ENCODE data around the gene C3orf80.
"Not testable (repeated sequence)": the region's sequence is repeated elsewhere in the genome, so short reads cannot be mapped to it uniquely, and the experiment has no call there.

C3orf80 gene

DNA sequence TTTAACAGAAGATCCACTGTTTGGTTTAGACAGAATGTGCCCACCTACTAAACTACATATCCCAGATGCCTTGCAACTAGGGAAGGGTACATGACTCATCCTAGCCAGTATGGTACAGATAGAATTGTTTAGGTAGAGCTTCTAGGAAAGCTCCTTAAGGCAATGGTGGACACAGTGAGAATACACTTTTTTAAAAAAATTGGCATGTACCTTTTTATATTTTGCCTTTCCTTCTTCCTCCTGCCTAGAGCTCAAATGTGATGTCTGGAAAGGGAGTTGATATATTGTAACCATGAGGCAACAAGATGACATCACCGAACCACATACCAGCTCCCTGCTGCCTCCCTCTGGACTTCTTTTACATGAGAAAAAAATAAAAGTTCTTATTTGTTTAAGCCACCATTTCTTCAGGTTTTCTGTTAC, 14.4 kb upstream of the C3orf80 start:
- no peak for DNase-seq

DNA sequence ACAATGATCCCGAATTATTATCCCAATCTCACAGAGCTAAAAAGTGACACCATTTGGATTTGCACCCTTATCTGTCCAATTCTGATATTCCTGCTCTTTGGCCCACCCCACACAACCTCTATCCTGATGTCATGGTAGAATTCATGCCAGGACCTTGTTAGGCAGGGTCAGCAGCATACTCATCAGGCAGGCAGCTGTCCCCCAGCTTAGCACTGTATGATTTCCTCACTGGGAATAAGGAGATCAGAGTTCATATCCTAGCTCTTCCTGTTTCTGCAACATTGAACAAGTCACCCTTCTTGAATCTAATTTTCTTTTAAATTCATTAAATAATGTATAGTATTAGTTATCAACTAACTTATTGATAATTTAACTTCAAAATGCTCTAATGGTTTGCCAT, 12.0 kb upstream of the C3orf80 start:
- DNase-seq, result no peak

DNA sequence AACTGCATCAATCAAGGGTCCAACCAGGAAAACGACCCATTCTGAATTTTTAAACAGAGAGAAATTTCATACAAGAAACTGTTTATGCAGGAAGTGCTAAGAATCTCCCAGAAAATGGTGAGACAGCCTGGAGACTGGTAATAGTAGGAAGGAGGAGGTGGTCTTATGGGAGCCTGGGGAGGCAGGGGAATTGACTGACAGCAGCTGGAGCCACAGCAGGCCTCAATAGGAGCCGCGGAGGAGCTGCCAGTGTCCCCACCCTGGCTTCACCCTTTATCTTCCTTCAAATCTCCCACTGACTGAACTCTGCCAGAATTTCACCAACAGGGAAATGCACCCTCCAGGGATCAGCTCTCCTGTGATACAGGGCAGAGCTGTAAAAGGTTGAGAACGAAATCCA, 7.5 kb upstream of the C3orf80 start:
- no peak for DNase-seq

DNA sequence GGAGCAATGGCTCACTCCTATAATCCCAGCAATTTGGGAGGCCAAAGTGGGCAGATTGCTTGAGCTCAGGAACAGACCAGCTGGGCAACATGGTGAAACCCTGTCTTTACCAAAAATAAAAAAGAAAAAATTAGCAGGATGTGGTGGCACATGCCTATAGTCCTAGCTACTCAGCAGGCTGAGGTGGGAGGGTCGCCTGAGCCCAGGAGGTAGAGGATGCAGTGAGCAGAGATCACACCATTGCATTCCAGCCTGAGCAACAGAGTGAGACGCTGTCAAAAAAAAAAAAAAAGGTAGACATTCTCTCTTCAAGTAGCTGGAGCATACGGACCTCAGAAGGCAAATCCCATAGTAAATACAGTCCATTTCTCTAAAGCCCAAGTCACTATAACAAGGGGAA, 7.1 kb upstream of the C3orf80 start:
- no peak for DNase-seq

DNA sequence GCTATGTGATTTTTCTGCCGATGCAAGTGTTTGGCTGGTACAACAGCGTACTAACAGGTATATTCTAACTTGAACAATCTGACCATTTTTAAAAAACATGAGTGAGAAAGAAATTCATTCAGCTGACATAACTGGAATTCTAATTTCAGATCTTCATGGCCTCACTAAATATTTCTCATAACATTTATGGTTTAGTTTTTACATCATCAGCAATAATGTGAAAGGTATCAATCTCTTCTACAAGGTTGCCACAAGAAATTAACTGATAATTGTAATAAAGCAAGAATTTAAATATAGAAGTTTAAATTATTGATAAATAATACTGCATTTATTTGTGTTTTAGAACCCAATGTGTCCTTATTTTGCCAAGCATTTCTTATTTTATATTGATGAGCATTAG, 5.2 kb upstream of the C3orf80 start:
- DNase-seq, result no peak

DNA sequence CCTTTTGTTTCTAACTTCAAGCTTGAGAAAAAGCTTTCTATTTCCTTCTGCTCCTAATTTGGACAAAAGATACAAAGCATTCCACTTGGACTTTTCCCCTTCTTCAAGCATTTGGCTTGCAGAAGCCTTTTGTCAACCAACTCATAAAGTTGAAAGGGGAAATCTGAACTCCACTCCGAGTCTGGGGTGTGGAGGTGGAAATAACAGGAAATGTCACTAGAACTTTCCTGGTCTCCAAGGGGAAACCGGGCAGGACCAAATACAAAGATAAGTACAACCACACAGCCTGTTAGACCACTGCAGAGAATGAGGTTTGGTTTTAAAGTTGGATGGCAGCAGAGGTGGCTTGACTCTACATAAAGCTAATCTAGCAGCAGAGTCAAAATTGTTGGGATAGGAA, 4.2 kb upstream of the C3orf80 start:
- DNase-seq, result no peak

DNA sequence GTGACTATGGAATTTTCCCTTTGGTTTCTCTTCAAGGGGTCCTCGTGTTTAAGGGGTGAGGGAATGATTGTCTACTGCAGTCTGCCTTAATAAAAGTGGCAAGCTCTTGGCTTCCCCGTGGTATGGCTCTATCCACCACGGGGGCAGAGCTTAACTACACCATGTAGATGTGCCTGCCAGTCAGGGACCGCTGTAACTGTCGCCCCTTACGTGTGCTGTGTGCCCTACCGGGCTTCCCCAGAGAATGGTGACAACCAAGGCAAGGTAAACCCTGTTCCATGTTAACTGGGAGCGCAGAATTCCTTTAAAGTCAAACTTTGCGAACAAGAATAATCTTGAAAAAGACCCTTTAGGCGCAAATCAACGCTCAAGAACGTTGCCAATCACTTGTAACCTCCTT, 966 bp upstream of the C3orf80 start:
- DNase-seq, result peak in 10 of 58 donors; percentile 1 to 60 (median 20)

DNA sequence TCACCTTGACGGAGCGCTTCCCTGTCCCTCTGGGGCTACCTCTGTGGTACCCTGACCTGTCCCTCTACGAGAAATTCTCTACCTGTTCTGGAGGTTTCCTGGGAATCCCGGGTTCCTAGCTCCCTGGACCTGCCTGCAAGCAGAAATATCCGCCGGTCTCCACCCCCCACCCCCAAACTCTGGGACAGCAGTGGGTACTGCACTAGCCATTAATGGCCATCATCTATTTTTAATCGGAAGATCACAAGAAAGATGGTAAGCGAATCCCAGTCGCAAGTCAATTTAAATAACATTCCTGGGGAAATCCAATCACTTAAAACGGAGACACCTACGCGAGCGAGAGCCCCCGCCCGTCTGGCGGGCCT, 429 bp upstream of the C3orf80 start:
- peak in 5 of 58 donors; percentile 10 to 68 (median 29) for DNase-seq

DNA sequence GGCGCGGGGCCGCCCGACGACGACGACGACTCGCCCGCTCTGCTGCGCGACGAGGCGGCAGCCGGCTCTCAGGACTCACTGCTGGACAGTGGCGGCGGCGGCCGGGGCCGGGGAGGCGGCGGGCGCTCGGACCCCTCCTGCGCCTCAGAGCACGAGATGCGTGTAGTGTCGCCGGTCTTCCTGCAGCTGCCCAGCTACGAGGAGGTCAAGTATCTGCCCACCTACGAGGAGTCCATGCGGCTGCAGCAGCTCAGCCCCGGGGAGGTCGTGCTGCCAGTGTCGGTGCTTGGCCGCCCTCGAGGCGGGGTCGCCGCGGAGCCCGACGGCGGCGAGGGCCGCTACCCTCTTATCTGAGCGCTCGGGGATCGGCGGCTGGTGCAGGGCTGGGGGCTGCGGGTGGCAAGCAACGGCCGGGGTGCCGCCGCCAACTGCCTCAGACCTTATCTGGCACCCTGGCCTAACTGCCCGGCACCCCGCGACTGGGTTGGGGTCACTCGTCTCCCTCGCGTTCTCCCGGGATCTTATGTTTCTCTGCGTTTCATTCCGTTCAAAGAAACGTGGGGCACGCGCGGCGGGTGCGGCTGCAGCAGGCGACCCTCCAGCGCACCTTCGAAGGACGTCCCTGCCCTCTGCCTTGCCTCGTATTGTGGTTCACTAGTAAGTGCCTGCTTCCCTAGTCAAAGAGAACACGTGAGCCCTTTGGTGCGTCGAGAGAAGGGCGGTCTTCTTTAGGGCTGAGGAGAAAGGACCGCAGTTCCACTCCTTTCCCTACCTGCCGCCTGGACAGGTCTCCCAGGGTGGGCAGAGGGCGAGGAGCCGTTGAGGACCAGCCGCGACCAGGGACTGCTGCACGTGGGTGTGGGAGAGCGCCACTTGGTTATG, 1.0 kb downstream of the C3orf80 start:
- peak in 3 of 58 donors; percentile 3 to 11 (median 4) for DNase-seq

DNA sequence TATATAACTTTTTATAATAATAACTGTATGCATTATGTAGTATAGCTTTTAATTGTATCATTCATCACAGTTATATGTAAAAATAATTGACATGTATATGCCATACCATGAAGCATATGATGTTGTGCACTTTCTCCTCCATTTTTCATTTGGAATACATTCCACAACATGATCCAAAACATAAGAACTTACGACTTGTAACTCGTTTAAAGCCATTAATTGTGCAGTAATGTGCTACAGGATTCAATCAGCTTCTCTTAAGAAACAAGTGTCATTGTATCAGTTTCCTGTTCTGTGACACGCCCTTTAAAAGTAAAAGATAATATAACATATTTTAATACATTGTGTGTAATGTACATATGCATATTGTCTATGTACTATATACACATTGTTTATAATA, 2.2 kb downstream of the C3orf80 start:
- DNase-seq, result no peak

DNA sequence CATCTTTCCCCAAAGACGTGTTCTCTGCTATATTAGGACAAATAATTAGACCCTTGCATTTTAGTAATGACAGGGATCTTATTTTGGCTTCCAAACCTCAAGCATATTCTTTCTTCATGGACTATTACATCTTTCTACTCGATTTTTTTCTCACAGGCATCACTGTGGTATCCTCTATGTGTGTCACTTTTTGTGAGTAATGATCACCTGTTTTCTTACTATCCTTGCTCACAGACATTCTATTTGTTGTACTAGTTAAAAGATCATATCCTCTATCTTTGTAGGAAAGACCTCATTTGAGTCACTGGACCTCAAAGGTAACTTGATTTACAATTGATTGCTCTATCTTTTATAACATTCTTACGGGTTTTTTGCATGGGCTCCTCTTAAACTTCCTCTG, 6.8 kb downstream of the C3orf80 start:
- no peak for DNase-seq

DNA sequence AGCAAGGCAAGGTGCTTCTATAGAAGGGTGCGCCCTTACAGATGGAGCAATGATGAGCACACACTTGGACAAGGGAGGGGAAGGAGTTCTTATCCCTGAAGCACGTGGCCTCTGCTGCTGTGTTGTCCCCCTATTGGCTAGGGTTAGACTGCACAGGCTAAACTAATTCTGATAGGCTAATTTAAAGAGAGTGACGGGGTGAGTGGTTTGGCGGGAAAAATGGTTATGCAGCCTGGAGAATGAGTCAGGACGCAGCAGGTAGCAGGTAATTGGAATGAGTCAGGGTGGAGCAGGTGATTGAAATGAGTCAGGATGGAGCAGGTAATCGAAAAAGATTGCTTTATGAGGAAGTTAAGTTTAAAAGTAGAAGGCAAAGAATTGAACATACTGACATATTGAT, 15.5 kb downstream of the C3orf80 start:
- not testable (repeated sequence) for DNase-seq

DNA sequence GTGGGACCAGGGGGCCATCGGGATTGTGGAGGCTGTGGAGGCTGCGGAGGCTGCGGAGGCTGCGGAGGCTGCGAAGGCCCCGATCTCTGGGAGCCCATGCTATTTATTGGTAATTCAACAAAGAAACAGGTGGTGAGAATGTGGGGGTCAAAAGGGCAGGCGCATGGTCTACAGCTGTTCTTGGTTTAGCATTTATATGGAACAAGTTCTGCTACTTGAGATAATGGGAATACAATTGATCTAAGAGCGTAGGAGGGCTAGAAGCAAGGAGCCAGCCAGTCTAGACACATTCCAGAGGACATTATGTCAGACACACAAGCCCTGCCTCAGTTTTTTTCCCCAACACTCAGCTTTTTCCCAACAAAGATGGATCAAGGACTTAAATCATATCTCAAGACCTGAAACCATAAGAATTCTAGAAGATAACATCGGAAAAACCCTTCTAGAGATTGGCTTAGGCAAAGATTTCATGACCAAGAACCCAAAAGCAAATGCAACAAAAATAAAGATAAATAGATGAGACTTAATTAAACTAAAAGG, 20.1 kb downstream of the C3orf80 start:
- no peak for DNase-seq

DNA sequence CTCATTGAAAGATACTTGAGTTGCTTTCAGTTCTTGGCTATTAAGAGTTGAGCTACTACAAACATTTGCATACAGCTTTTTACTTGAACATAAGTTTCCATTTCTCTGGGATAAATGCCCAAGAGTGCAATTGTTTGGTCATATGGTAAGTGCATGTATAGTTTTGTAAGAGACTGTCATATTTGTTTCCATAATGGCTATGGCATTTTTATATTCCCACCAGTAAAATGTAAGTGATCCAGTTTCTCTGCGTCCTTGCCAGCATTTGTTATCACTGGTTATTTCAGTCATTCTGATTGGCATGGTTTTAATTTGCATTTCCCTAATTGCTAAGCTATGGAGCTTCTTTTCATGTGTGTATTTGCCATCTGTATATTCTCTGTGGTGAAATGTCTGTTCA, 22.5 kb downstream of the C3orf80 start:
- DNase-seq, result no peak

DNA sequence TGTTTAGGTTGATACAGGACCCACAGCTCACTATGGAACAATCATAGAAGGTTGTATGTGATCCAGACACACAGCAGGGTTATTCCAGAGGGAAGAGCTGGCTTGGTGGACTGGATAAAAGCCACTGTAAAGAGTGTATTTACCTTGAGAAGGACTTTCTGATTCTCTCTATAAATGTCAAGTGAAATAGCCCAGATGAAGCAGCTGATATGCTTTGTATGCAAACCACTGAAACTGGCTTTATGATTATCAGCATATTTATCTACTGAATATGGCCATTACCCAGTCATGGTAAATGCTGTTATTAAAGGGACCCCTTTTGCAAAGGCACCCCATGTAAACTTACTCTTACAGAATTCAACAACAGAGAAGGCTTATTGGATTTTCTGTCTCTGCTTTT, 28.1 kb downstream of the C3orf80 start:
- DNase-seq, result no peak

DNA sequence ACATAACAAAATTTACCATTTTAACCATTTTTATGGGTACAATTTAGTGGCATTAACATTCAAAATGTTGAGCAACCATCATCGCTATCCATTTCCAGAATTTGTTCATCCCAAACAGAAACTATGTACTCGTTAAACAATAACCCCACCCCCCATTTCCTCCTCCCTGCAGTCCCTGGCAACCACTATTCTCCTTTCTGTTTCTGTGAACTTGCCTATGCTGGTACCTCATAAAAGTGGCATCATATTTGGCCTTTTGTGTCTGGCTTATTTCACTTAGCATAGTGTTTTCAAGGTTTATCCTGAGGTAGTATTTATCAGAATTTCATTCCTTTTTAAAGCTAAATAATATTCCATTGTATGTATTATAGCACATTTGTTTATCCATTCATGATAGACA, 32.4 kb downstream of the C3orf80 start:
- DNase-seq, result no peak

DNA sequence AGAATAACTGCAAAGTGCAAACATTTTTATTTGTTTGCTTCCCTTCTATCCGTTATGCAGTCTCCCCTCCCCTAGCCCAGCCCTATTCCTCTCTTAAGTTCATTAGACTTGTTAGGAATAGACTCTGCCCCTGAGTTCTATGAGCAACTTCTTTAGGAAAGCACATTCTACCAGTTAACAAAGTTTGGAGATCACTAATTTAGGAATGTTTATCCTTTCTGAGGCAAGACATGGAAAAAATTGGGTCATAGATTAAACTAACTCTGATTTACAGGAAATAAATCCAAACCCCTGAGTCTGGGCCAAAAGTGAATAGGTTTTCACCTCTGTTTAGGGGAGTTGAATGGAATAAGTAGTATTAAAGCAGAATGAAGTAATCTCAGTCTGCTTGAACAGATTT, 34.4 kb downstream of the C3orf80 start:
- DNase-seq, result no peak

DNA sequence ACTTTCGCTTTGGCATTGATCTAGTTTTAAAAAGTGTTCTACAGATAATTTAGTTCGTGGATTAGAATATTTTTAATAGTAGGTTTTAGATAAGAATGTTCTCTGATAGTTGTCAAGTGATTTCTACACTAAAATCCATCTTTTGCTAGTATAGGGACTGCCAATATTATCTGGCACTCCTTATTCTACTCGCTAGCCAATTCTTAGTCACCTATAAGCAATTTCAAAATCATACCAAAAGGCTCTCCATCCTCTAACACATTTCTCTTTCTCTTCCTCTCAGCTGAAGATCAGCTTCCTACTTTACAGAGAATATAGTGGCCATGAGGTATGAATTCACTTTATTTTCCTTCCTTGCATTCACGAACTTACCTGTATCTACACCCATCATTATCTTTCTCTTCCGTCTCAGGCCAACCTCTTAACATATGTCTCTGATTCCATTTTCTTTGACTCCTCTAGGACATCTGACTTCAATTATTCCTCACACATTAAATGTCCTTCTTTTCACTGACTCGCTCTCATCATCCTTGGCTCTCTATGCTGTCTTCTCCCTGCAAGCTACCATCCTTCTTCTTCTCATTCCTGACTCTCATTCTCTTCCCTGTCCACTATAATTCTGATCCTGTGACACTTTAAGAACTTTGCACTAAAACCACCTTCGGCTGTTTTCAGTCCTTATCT, 35.5 kb downstream of the C3orf80 start:
- no peak for DNase-seq

DNA sequence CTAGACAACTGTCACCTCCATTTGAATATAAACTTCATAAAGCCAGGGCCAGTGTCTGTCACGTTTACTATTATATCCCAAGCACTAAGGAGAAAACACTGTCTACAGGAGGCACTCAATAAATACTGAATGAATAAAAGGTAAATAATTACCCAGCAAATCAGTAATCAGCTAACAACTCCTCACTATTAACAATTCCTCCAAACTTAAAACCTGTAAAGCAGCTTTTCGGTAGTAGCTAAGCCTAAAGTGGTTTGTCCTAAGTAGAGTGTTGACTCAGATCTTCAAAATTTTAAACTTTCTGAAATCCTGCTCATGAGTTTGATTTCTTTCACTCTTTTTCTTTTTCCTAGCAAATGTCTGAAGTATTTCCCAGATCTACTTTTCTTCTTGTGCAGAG, 39.9 kb downstream of the C3orf80 start:
- no peak for DNase-seq
